Measurements from ENCODE around the gene BANF1.

BANF1 gene

DNA sequence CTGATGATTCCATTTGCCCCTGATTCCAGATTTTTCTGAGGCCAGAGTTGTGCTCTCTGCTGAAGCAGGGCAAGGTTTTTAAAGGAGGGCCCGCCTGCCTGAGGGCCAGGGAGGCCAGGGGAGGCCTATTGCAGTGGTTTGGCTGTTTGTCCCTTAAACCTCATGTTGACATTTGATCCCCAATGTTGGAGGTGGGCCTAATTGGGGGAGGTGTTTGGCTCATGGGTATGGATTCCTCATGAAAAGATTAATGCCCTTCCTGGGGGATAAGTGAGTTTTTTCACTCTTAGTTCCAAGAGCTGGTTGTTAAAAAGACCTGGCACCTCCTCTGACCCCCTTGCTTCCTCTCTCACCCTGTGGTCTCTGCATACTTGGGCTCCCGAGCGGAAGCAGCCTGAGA is 37.5 kb downstream of the BANF1 start:
- DNase-seq (ENCODE audit: low read depth): no peak

GRCh38 chr11:66042227-66042995 is 40.1 kb downstream of the BANF1 start:
- DNase-seq (ENCODE audit: low read depth): no peak

- no peak for DNase-seq (ENCODE audit: low read depth)
Observed at GRCh38 chr11:66042996-66043906, 40.9 kb downstream of the BANF1 start.

DNA sequence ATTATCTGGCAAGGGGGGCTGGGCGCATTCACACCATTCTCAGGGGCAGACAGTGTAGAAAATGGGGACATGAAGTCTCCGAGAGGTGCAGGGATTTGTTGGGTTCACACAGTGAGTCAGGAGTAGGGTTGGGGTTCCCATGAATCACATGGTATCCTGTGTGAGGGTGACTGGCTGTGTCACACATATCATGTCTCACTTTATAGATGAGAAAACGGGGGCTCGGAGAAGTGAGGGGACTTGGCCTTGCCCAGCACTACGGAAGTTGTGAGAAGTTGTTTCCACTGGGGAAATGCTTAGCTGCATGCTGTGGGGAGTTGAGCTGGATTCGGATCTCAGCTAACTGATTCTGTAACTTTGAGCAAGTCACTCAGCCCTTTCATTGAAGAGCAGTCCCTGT is 42.5 kb downstream of the BANF1 start:
- DNase-seq (ENCODE audit: low read depth): no peak

DNA sequence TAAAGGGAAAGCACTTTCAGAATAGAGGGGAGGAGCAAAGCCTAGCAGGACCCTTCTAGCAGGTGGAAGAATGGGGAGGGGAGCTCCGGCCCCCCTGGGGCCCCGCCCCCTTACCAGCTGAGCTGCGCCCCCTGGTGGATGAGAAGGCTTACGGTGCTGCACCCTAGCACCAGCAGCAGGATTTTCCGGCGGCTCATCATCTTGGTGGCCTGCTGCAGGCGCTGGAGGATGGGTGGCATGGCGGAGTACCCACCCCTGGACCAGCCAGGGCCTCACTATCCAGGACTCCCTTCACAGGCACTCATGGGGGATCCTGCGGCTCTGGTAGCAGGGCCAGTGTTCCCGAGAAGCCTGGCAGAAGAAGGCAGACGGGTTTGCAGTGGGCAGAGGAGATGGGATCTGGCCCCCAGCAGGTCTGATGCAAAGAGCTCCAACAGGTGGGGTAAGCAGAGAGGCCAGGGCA is 42.9 kb downstream of the BANF1 start:
- no peak for DNase-seq (ENCODE audit: low read depth)

DNA sequence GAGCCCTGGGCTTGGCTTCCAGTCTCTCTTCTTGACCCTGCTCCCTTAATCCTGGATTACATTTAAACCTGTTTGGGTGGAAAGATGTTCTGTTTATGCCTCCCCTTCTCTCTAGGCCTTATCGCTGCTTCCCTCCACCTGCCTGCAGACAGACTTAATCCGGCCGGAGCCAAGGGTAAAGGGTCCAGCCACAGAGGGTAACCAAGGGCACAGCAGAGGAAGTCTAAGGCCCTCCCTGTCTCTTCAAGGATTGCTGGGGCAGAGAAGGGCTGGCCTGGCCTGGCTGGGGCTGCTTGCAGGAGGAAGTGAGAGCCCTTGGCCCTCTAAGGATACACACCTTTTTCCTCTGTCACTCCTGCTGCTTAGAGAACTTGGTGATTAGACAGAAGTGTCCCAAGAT is 44.6 kb downstream of the BANF1 start:
- DNase-seq (ENCODE audit: low read depth): no peak

DNA sequence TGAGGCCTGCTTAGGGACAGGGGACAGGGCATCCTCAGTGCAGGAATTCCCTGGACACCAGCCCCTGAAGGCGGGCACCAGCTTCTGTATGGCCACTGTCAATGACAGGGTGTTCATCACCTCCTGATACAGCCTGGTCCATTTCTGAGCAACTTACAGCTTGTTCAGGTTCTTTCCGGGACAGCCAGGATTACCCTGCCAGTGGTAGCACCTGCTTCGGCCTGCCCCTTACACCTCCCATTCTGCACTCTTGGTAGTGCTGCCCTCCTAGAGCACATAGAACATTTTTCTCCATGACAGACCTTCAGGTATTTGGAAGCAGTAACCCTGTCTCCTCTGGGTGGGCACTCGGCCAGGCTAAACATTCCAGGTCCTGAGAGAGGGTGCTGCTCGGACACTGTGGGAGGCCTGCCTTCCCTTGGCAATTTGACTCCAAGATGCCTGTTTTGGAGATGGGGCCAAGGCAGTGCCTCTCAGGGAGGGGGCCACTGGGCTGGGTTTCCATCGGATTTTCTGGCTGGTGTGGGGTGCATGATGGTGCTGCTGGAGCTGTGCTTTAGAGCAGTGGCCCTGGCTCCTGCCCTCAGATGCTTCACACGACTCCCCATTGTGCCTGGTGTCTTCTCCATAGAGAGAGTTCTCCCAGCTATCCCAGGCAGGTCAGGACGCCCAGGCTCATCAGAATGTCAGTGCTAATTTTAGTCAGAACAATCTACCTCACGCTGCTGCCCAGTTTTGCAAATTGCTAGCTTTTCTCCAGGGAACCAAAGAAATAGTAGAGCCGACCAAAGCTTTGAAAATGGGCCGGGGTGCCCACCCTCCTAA is 45.5 kb downstream of the BANF1 start:
- no peak for DNase-seq (ENCODE audit: low read depth)

- DNase-seq (ENCODE audit: low read depth): no peak
Observed at GRCh38 chr11:66048547-66049323, 46.4 kb downstream of the BANF1 start, which contains the start of gene GAL3ST3. GAL3ST3 (minus strand) TSS chr11:66049161; CDS start chr11:66045415, 3,746 bp downstream.

- no peak for DNase-seq (ENCODE audit: low read depth)
Observed at GRCh38 chr11:66050581-66051231, 48.4 kb downstream of the BANF1 start.

DNA sequence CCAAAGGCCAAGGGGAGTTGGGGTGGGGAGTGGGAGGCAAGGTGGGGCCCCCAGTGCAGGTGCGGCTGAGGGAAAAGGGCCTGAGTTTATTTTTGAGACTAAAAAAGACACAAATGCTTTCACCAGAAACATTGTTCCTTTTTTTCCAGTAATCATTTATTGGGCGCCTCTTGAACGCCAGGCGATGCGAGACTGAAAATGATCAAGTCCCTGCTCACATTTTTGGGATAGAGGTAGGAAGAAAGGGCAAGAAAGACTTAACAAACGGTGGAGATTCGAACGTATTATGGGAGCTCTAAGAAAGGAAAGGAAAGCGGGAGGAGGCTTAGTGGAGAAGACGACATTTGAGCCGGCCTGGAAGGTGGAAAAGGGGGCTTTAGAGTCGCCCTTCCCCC is 49.1 kb downstream of the BANF1 start:
- no peak for DNase-seq (ENCODE audit: low read depth)

DNA sequence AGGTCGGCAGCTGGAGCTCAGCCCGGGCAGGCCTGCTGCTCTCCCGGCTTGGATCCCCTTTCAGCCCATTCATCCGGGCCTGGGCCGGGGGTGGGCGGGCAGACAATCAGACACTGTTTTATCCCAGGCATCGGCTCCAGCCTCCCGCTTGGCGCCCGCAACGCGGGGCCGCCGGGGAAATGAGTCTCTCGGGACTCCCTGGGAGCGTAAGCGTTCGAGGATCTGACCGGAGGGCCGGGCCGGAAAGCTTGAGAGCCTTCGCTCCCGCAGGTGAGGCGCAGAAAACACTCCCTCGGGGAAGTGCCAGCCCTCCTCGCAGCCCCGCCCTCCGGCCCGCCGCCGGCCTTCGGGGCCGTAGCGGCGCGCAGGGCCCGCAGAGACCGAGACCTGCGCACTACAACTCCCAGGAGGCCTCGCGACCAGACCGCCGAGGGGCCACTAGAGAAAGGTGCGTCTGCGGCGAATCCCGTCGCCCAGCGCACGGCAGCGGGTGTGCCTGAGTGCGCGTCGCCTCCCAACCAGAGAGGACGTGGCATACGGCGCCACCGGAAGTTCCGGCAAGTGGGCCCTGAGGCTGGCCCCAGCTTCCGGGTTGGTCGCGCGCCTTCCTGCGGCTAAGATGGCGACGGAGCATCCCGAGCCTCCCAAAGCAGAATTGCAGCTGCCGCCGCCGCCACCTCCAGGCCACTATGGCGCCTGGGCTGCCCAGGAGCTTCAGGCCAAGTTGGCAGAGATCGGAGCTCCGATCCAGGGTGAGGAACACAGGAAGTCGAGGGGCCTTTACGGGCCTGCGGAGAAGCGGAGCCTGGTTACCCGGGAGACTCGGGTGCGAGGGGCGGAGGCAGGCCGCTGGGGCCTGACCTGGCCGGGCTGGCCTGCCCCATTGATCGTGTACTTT is 49.7 kb downstream of the BANF1 start, which contains the start of gene SF3B2:
TSS of gene SF3B2 (plus strand) at position 599 of the 898 bp plus-strand sequence. CDS start at position 620, 21 bp downstream.
- peak; percentile 89 for DNase-seq (ENCODE audit: low read depth)

DNA sequence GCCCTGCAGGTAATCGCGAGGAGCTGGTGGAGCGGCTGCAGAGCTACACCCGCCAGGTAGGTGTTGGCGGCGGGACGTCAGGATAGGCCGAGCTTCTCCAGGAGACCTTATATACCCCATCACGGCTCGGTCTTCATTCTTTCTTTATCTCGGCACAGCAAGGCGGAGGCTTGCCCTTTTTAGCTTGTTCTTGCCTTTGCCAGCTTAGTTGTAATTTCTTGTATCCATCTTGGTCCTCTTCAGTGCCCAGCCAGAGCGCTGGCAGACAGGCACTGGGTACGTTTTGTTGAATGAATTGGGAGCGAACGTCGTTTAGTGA is 50.3 kb downstream of the BANF1 start:
- no peak for DNase-seq (ENCODE audit: low read depth)

Data from non-pigmented ciliary epithelial cell (primary cell).